ENCODE results near the gene RGS19. TPM values are rescaled to one million over a fixed set of nuclear protein-coding genes. Genes with fewer than 3 reads are reported as not detected.
A peak's percentile ranks its signal among the peaks of the same experiment; 100 is the strongest.

Gene RGS19
- total RNA-seq, 2 experiments from 2014 or later: 9.7 to 14.8 TPM

- no peaks in the 10 kb centered on the region for H3K27me3 ChIP-seq (ENCODE audit: control insufficient read depth in 1 of 2, insufficient read depth in 2 of 2, low read length in 2 of 2)
- CTCF ChIA-PET: no interaction called here
- TF ChIP-seq, protein P1, sequence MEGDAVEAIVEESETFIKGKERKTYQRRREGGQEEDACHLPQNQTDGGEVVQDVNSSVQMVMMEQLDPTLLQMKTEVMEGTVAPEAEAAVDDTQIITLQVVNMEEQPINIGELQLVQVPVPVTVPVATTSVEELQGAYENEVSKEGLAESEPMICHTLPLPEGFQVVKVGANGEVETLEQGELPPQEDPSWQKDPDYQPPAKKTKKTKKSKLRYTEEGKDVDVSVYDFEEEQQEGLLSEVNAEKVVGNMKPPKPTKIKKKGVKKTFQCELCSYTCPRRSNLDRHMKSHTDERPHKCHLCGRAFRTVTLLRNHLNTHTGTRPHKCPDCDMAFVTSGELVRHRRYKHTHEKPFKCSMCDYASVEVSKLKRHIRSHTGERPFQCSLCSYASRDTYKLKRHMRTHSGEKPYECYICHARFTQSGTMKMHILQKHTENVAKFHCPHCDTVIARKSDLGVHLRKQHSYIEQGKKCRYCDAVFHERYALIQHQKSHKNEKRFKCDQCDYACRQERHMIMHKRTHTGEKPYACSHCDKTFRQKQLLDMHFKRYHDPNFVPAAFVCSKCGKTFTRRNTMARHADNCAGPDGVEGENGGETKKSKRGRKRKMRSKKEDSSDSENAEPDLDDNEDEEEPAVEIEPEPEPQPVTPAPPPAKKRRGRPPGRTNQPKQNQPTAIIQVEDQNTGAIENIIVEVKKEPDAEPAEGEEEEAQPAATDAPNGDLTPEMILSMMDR (IDR thresholded peaks at IDR 0.05): no peak
- Mint-ChIP-seq H3K27me3 (no peaks in the 10 kb centered on the region), H3K36me3 (ENCODE audit: low read depth) (peaks cover 5% of the 10 kb centered on the region), H3K4me1 (ENCODE audit: low read depth) (peaks cover 40% of the 10 kb centered on the region), H3K27ac (peak overlapping the region; percentile 69), H3K9me3 (no peaks in the 10 kb centered on the region), H3K4me3 (no peak overlapping the region)
- H3K4me1 ChIP-seq (ENCODE audit: insufficient read depth, low read length): peaks cover 73% of the 10 kb centered on the region
- no peak overlapping the region for H3K27ac ChIP-seq (ENCODE audit: low read depth in 1 of 2, low read length in 2 of 2)
- DNase-seq (no peak), ATAC-seq (ENCODE audit: poor library complexity) (no peak)
- intact Hi-C loops (cut with DNase I, micrococcal nuclease): loop anchor here in 1 of 2 experiments (10.0 kb wide), 1 partner anchor 413 kb away; the partner anchor contains the start of genes RTEL1 and STMN3
- H3K4me3 ChIP-seq (ENCODE audit: low read length): no peak overlapping the region
- peaks cover 12% of the 10 kb centered on the region for H3K36me3 ChIP-seq (ENCODE audit: insufficient read depth, low read length)
- POLR2A ChIA-PET: interaction anchor here (1.8 kb wide), 1 partner anchor 16 kb away, joined by 6 read pairs; the partner anchor contains the start of gene LKAAEAR1
- no peaks in the 10 kb centered on the region for H3K9me3 ChIP-seq (ENCODE audit: control insufficient read depth in 1 of 2, insufficient read depth in 1 of 2, low read length in 2 of 2)
Measured at GRCh38 chr20:64067733-64068307, 11.5 kb downstream of the RGS19 start.

- ATAC-seq (ENCODE audit: poor library complexity) (no peak), DNase-seq (no peak)
- ChIA-PET CTCF (no interaction called here), POLR2A (interaction anchor here (0.6 to 2.5 kb wide), 3 partner anchors 10 to 28 kb away, joined by 3 to 13 read pairs (median 9); partner anchors contain the start of genes OPRL1 and RGS19)
- peak overlapping the region; percentile 69 for H3K27ac Mint-ChIP-seq
- peaks cover 5% of the 10 kb centered on the region for H3K36me3 ChIP-seq (ENCODE audit: insufficient read depth, low read length)
- H3K4me1 ChIP-seq (ENCODE audit: insufficient read depth, low read length): peaks cover 80% of the 10 kb centered on the region
- H3K9me3 ChIP-seq (ENCODE audit: control insufficient read depth in 1 of 2, insufficient read depth in 1 of 2, low read length in 2 of 2): no peaks in the 10 kb centered on the region
- H3K36me3 Mint-ChIP-seq (ENCODE audit: low read depth): no peaks in the 10 kb centered on the region
- no peak overlapping the region for H3K4me3 ChIP-seq (ENCODE audit: low read length)
- peaks cover 40% of the 10 kb centered on the region for H3K4me1 Mint-ChIP-seq (ENCODE audit: low read depth)
- peak overlapping the region; percentile 30 for H3K4me3 Mint-ChIP-seq
- no peaks in the 10 kb centered on the region for H3K27me3 Mint-ChIP-seq
- TF ChIP-seq, protein P1 (IDR thresholded peaks at IDR 0.05): no peak
- H3K9me3 Mint-ChIP-seq: no peaks in the 10 kb centered on the region
- no peak overlapping the region for H3K27ac ChIP-seq (ENCODE audit: low read depth in 1 of 2, low read length in 2 of 2)
- intact Hi-C loops (cut with DNase I, micrococcal nuclease): loop anchor here in 1 of 2 experiments (10.0 kb wide), 1 partner anchor 412 kb away; the partner anchor contains the start of genes RTEL1 and STMN3
- no peaks in the 10 kb centered on the region for H3K27me3 ChIP-seq (ENCODE audit: control insufficient read depth in 1 of 2, insufficient read depth in 2 of 2, low read length in 2 of 2)
Measured at GRCh38 chr20:64067005-64067632, 12.2 kb downstream of the RGS19 start.

GRCh38 chr20:64065974-64066343, 13.4 kb downstream of the RGS19 start:
- H3K4me3 Mint-ChIP-seq: peak overlapping the region; percentile 82
- Histone ChIP-seq H3K36me3 (ENCODE audit: insufficient read depth, low read length) (no peaks in the 10 kb centered on the region), H3K27me3 (ENCODE audit: control insufficient read depth in 1 of 2, insufficient read depth in 2 of 2, low read length in 2 of 2) (no peaks in the 10 kb centered on the region), H3K27ac (ENCODE audit: low read depth in 1 of 2, low read length in 2 of 2) (no peak overlapping the region), H3K4me1 (ENCODE audit: insufficient read depth, low read length) (peaks cover 82% of the 10 kb centered on the region), H3K4me3 (ENCODE audit: low read length) (no peak overlapping the region), H3K9me3 (ENCODE audit: control insufficient read depth in 1 of 2, insufficient read depth in 1 of 2, low read length in 2 of 2) (no peaks in the 10 kb centered on the region)
- H3K27ac Mint-ChIP-seq: peak overlapping the region; percentile 88
- H3K36me3 Mint-ChIP-seq (ENCODE audit: low read depth): no peaks in the 10 kb centered on the region
- TF ChIP-seq, protein P1 (IDR thresholded peaks at IDR 0.05): no peak
- CTCF ChIA-PET: interaction anchor here (0.8 to 1.3 kb wide), 3 partner anchors 11 to 93 kb away, joined by 3 read pairs; no protein-coding TSS in a partner anchor
- ATAC-seq (ENCODE audit: poor library complexity) (peak; percentile 59), DNase-seq (peak in 10 of 14 experiments; percentile 31 to 85 (median 52))
- POLR2A ChIA-PET: interaction anchor here (1.9 to 2.5 kb wide), 3 partner anchors 11 to 18 kb away, joined by 4 to 13 read pairs (median 9); partner anchors contain the start of genes LKAAEAR1, OPRL1 and RGS19
- intact Hi-C loops (cut with DNase I, micrococcal nuclease): loop anchor here in 1 of 2 experiments (10.0 kb wide), 1 partner anchor 411 kb away; the partner anchor contains the start of genes RTEL1 and STMN3
- H3K4me1 Mint-ChIP-seq (ENCODE audit: low read depth): peaks cover 40% of the 10 kb centered on the region
- H3K9me3 Mint-ChIP-seq: no peaks in the 10 kb centered on the region
- no peaks in the 10 kb centered on the region for H3K27me3 Mint-ChIP-seq
